Uterus (tissue), 2 donors: Measurements from ENCODE around the gene LMNTD1.

ENCODE experiments used
- POLR2A ChIP-seq, 2 donors: fragments of 450-650 bp; IDR thresholded peaks; one replicate each; pipeline ENCODE4 v1.6.1; 2016; ENCODE audit warnings: antibody characterized with exemption in 2 of 2, mild to moderate bottlenecking in 1 of 2, moderate library complexity in 1 of 2
- TF ChIP-seq, protein P1 (sequence below), 4 experiments: fragments of 200-600 bp in 2 of 4; fragments of 450-650 bp in 2 of 4; sonication (generic) in 2 of 4; IDR thresholded peaks; one replicate each; pipeline ENCODE4 v1.5.1; 2016 to 2019; ENCODE audit warnings: antibody characterized with exemption in 4 of 4, mild to moderate bottlenecking in 2 of 4, moderate library complexity in 1 of 4

DNA sequence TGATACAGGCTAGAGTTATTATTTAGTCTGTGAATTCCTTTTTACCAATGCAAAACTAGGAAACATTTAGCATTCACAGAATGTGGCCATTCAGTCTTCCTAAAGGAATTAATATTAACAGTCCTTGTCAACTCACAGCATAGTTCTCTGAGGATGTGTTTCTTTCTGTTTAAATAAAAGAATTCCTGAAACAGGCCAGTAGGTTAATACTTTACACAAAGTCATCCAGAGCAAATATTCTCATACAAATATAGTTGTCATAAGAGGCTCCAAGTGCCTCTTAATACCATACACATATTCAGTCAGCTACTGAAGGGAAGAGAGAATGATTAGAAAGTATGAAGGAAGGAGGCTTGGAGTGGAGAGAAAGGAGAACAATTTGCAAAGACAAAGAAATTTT is 120.1 kb downstream of the LMNTD1 start:
- TF ChIP-seq, protein P1, sequence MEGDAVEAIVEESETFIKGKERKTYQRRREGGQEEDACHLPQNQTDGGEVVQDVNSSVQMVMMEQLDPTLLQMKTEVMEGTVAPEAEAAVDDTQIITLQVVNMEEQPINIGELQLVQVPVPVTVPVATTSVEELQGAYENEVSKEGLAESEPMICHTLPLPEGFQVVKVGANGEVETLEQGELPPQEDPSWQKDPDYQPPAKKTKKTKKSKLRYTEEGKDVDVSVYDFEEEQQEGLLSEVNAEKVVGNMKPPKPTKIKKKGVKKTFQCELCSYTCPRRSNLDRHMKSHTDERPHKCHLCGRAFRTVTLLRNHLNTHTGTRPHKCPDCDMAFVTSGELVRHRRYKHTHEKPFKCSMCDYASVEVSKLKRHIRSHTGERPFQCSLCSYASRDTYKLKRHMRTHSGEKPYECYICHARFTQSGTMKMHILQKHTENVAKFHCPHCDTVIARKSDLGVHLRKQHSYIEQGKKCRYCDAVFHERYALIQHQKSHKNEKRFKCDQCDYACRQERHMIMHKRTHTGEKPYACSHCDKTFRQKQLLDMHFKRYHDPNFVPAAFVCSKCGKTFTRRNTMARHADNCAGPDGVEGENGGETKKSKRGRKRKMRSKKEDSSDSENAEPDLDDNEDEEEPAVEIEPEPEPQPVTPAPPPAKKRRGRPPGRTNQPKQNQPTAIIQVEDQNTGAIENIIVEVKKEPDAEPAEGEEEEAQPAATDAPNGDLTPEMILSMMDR (IDR thresholded peaks at IDR 0.05): no peak
- no peak for TF ChIP-seq POLR2A (IDR thresholded peaks at IDR 0.05)
